Brain microvascular endothelial cell (primary cell): ENCODE data around the gene NFIB.

Experiments
- DNase-seq: peaks from one replicate; pipeline ENCODE4 v3.0.0-alpha.2; 2020
- H3K27ac ChIP-seq: fragments of 250-450 bp; sonication (Bioruptor Pico); 2 replicates; pipeline ENCODE4 v1.5.1; 2020; ENCODE audit warnings: mild to moderate bottlenecking, moderate library complexity
- H3K27me3 ChIP-seq: fragments of 250-450 bp; sonication (Bioruptor Pico); replicated peaks from 2 replicates; pipeline ENCODE4 v1.5.1; 2020; ENCODE audit warnings: mild to moderate bottlenecking
- H3K36me3 ChIP-seq: fragments of 250-450 bp; sonication (Bioruptor Pico); replicated peaks from 2 replicates; pipeline ENCODE4 v1.5.1; 2020; ENCODE audit warnings: mild to moderate bottlenecking
- H3K4me3 ChIP-seq: 2 replicates; pipeline ENCODE4 v1.5.1; 2011; ENCODE audit warnings: low read depth, mild to moderate bottlenecking, control low read depth, low read length, moderate library complexity
- CTCF ChIP-seq: IDR thresholded peaks from 2 replicates; pipeline ENCODE4 v1.5.1; 2011; ENCODE audit warnings: low read depth, mild to moderate bottlenecking, moderate library complexity, low read length, control low read depth, inconsistent platforms; ENCODE audit errors: missing control alignments
- in situ Hi-C: cut with HindIII; loops from 2 replicates; pipeline ENCODE4 v1.10.0; 2017; ENCODE audit warnings: low sequenced_read_pairs, low pct_ligation_motif_present

The NFIB gene

DNA sequence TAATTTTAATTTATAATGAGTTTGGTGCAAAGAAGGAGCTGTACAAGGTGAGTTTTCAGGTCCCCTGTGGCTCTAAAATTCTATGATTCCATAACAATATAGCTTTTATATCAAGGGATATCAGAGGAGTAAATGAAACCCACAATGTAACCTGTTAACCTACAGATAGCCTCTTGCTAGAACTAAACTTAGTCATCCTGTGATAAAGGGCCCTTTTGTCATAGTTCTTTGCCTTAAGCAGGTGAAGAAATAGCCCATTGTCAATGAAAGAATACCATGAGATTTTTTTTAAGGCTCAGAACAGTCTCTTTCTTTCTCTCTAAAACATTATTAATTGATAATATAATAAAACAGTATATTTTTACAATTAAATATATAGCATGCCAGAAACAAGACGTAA, 127.8 kb downstream of the NFIB start:
- no peak for DNase-seq
- H3K36me3 ChIP-seq: no peaks in the 10 kb centered on the region
- in situ Hi-C loops: loop anchor here (25.0 kb wide), 1 partner anchor 99 kb away; no protein-coding TSS in a partner anchor
- no peaks in the 10 kb centered on the region for H3K27me3 ChIP-seq
- H3K27ac ChIP-seq: no peak overlapping the region
- TF ChIP-seq CTCF: no peak
- H3K4me3 ChIP-seq: no peak overlapping the region

DNA sequence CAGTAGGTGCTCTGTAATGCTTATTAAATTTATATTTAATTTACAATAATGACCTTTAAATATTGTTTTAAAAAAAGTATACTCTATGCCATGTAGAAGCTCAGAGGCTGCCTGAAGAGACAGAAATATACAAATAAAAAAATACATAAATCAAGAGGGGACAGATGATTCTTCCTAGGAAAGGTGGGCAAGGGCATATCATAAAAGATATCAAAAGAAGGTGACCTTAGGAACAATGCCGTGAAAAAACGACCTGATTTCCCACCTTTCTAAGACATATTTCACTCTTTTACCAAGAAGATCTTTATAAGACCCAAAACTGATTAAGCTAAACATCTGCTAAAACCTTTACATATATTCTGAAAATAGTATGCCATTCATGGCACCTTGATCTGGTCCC, 128.9 kb downstream of the NFIB start:
- H3K4me3 ChIP-seq: no peak overlapping the region
- no peak overlapping the region for H3K27ac ChIP-seq
- in situ Hi-C loops: loop anchor here (25.0 kb wide), 1 partner anchor 98 kb away; no protein-coding TSS in a partner anchor
- H3K36me3 ChIP-seq: no peaks in the 10 kb centered on the region
- no peak for TF ChIP-seq CTCF
- no peaks in the 10 kb centered on the region for H3K27me3 ChIP-seq
- no peak for DNase-seq

DNA sequence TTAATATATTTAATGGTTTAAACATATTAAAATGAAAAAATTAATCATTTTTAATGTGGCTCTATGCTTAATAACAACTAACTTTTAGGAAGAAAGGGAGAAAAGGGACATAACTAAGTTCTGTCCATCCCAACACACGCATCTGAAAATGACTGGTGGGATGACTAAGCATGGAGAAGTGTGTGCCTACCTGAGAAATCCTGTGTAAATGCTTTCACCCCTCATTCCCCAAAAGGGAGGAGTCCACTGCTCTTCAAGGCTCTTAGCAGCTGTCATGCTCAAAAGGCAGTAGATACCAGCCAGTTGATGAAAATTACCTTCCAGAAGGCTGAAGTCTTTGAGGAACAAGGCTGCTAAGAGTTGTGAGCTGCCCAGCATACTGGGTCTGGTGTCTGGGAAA, 130.9 kb downstream of the NFIB start:
- no peaks in the 10 kb centered on the region for H3K27me3 ChIP-seq
- no peak overlapping the region for H3K27ac ChIP-seq
- in situ Hi-C loops: loop anchor here (25.0 kb wide), 1 partner anchor 96 kb away; no protein-coding TSS in a partner anchor
- no peak overlapping the region for H3K4me3 ChIP-seq
- no peak for TF ChIP-seq CTCF
- no peak for DNase-seq
- no peaks in the 10 kb centered on the region for H3K36me3 ChIP-seq

- H3K27ac ChIP-seq: no peak overlapping the region
- no peak for TF ChIP-seq CTCF
- H3K27me3 ChIP-seq: no peaks in the 10 kb centered on the region
- no peak for DNase-seq
- no peak overlapping the region for H3K4me3 ChIP-seq
- in situ Hi-C loops: loop anchor here (25.0 kb wide), 1 partner anchor 94 kb away; no protein-coding TSS in a partner anchor
- no peaks in the 10 kb centered on the region for H3K36me3 ChIP-seq
Observed at GRCh38 chr9:14180960-14181537, 132.9 kb downstream of the NFIB start.

- no peaks in the 10 kb centered on the region for H3K36me3 ChIP-seq
- TF ChIP-seq CTCF: no peak
- DNase-seq: no peak
- no peak overlapping the region for H3K4me3 ChIP-seq
- in situ Hi-C loops: loop anchor here (25.0 kb wide), 1 partner anchor 93 kb away; no protein-coding TSS in a partner anchor
- no peaks in the 10 kb centered on the region for H3K27me3 ChIP-seq
- no peak overlapping the region for H3K27ac ChIP-seq
Observed at GRCh38 chr9:14180093-14180959, 133.6 kb downstream of the NFIB start.
